Measurements from ENCODE around the gene GJA1. TPM values are rescaled to one million over a fixed set of nuclear protein-coding genes. Genes with fewer than 3 reads are reported as not detected.
"Not testable (repeated sequence)": the region's sequence is repeated elsewhere in the genome, so short reads cannot be mapped to it uniquely, and the experiment has no call there.

The GJA1 gene
- polyA plus RNA-seq, 4 donors: 50.8 to 64.1 (median 57.7) TPM

DNA sequence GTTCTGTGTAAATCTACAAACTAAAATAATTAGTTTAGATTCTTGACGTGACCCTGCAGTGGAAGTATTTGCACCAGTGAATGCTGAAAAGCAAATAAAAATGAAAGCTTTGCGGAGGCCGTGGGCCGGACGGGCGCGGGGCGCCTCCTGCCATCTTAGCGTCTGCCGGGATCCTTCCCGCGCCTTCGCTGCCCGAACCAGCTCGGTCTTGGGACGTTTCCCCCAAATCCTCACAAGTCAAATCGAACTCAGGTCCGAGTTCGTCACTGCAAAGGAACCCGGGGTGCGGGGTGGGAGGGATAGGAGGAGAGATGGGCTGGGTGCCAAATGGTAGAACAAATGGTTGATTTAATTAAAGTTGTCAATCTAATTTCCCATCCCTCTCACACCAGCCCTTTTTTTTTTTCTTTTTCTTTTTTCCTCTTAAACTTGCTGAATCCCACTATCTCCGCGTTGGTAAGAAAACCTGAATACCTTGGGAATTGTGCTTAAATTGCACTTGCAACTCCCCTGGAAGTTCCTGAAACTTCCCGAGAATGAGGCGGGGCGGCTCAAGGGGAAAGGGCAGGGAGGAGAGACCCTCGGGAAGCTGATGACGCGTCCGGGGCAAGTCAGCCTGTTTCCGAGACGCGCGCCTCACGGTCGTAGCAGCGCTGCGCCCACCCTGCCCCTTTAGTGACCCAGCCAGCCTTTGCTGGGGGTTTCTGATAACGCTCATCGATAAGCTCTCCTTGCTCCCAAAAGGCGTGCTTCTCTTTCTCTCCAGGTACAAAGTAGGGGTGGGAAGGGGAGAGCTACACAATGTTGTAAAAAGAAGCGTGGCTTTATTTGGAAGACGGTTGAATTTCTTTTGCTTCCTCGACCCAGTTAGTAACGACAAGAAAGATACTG, 1.8 kb downstream of the GJA1 start:
- peak in 3 of 4 donors; percentile 51 to 66 (median 65) for DNase-seq (ENCODE audit: low read depth in 4 of 4, low spot score in 2 of 4)

DNA sequence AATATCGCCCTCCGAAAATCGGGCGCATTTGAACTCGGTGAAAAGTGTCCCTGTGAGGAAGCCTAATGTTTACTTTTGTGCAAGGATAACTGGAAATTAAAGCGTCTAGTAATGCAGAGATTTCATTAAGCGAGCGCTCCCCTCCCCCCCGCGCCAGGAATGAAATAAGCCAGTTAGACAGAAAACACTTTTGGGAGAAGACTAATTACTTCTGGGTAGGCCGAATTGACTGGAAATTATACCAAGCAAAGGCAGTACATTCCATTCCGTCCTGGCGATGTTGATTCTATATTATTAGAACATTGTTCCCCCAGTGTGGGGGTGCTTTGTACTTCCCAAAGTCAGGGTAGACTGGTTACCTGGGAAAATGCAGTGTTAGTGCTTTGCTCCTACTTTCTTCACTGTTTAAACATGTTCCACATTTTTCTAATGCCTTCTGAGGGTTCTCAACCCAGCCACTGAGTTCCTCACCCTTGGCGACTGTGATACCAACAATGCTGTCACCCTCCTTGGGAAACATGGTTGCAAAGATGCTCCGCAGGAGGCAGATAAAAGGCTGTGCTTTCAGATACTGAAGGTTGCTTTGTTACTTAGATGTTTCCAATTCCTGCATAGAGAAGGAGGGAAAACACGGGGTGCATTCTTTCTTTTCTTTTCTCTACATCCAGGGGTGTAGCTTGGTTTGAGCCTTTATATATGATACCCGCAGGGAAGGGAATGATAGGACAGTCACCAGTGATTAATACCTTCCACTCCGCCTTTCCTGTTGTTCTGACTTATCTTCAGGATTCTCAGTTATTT, 2.6 kb downstream of the GJA1 start:
- peak in 2 of 4 donors; percentile 31 to 65 for DNase-seq (ENCODE audit: low read depth in 4 of 4, low spot score in 2 of 4)

DNA sequence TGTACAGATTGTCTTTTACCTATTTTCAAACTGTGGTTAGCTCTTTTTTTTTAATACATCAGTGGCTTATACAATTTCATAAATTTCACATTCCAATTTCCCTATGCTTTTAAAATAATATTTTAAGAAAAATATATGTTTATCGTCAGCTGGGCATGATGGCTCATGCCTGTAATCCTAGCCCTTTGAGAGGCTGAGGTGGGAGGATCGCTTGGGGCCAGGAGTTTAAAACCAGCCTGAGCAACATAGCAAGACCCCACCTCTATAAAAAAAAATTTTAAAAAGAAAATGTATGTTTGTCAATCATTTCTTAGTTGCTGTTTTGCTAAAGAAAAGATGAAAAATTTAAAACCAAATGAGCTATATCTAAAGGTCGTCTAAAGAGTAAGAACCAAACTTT, 3.4 kb downstream of the GJA1 start:
- DNase-seq (ENCODE audit: low read depth in 4 of 4, low spot score in 2 of 4): no peak

DNA sequence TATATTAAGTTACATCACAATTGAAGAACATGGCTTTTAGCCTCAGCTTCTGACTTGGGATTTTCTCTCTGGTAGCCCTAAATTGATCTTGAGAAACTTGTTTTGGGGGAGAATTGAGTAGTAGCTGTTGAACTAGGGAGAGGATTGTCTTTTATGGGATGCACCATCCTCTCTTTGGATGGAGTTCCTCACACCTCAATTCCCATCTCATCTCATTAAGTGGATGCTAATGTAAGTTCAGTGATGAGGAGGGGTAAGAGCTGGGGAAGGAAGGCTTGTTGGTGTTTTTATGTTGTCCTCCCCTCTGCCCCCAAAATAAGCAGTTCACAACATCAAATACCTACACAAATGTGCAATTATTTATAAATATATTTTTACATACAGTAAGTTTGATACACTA, 4.0 kb downstream of the GJA1 start:
- DNase-seq (ENCODE audit: low read depth in 4 of 4, low spot score in 2 of 4): no peak

DNA sequence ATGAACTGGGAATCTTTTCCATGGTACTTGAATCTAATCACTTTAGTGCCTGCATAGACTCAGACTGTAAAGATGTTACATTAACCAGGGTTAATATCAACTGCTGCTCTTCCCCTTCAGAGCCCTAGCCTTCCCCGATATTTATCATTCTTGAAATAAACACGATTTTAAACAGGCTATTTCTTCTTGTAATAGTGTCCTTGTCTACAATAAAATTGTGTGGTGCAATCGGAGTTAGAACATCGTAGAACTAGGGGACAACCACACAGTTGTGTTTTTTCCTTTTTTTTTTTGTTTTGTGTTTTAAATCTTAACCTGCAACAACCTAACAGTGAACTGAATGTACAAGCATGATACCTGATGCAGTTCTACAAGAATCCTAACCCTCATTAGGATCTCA, 4.5 kb downstream of the GJA1 start:
- DNase-seq (ENCODE audit: low read depth in 4 of 4, low spot score in 2 of 4): no peak

DNA sequence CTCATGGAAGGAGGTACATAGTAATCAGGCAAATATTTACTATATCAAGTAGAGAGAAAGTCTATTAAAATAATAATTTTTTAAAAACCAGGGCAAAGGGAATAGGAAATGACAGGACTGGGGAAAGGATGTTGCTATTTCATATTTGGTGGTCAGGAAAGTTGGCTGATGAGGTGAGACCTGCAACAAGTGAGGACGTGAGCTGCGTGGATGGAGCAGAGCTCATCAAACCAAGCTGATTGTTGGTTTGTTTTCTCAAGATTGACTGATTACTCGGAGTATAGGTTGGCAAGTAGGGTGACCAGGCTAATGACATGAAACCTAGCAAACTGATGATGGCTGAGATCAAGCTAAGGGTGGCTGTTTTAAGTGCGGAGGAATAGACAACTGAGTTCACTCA, 6.0 kb downstream of the GJA1 start:
- no peak for DNase-seq (ENCODE audit: low read depth in 4 of 4, low spot score in 2 of 4)

DNA sequence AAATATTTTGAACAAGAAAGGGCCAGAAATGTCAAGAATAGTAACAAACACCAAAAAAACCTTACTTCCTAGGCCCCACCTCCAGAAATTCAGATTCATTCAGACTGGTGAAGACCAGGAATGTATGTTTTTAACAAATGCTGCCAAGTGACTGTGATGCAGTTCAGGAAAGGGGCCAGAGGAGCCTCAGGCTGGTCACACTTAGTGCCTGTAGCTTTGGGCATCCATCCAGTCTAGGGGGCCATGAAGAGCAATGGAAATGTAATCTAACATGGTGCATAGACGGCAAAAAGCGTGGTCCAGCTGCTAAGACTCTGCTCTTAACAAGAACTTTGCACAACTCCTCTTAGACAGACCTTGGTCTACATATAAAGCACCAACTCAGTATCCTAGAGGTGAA, 7.1 kb downstream of the GJA1 start:
- DNase-seq (ENCODE audit: low read depth in 4 of 4, low spot score in 2 of 4): no peak

DNA sequence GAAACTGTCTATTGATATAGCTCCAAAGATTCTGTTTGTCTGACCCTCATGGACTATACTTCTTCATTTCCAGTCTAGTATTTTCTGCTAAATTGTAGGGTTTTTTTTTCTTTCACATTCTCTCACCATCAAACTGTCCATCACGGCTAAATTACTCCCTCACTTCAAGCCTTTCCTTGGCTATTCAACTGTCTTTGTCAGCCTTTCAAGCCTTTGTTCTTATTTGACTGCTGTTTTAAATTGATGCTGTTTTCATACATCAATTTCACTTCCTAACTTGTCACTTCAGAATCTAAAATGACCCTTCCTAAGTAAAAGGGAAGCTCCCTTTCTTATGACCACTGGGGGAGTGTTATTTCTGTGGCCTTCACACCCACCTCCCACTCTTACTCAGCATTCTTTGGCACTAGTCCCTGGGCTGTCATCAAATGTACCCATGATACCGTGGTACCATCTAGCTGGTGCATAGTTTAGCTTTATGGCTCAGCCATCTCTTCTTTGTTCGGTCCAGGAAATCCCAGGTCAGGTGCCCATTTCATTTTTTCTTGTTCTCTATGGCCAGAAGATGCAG, 8.6 kb downstream of the GJA1 start:
- DNase-seq (ENCODE audit: low read depth in 4 of 4, low spot score in 2 of 4): no peak

DNA sequence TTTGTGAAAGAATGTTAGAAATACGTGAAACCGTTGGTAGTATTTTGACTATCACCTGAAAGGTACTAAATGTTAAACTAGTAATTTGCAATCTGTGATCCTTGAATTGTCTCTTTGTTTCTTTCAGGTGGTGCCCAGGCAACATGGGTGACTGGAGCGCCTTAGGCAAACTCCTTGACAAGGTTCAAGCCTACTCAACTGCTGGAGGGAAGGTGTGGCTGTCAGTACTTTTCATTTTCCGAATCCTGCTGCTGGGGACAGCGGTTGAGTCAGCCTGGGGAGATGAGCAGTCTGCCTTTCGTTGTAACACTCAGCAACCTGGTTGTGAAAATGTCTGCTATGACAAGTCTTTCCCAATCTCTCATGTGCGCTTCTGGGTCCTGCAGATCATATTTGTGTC, 11.3 kb downstream of the GJA1 start:
- DNase-seq (ENCODE audit: low read depth in 4 of 4, low spot score in 2 of 4): not testable (repeated sequence)

DNA sequence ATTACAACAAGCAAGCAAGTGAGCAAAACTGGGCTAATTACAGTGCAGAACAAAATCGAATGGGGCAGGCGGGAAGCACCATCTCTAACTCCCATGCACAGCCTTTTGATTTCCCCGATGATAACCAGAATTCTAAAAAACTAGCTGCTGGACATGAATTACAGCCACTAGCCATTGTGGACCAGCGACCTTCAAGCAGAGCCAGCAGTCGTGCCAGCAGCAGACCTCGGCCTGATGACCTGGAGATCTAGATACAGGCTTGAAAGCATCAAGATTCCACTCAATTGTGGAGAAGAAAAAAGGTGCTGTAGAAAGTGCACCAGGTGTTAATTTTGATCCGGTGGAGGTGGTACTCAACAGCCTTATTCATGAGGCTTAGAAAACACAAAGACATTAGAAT, 12.3 kb downstream of the GJA1 start:
- DNase-seq (ENCODE audit: low read depth in 4 of 4, low spot score in 2 of 4): not testable (repeated sequence)

DNA sequence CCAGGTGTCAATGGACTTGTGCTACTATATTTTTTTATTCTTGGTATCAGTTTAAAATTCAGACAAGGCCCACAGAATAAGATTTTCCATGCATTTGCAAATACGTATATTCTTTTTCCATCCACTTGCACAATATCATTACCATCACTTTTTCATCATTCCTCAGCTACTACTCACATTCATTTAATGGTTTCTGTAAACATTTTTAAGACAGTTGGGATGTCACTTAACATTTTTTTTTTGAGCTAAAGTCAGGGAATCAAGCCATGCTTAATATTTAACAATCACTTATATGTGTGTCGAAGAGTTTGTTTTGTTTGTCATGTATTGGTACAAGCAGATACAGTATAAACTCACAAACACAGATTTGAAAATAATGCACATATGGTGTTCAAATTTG, 13.1 kb downstream of the GJA1 start:
- not testable (repeated sequence) for DNase-seq (ENCODE audit: low read depth in 4 of 4, low spot score in 2 of 4)

DNA sequence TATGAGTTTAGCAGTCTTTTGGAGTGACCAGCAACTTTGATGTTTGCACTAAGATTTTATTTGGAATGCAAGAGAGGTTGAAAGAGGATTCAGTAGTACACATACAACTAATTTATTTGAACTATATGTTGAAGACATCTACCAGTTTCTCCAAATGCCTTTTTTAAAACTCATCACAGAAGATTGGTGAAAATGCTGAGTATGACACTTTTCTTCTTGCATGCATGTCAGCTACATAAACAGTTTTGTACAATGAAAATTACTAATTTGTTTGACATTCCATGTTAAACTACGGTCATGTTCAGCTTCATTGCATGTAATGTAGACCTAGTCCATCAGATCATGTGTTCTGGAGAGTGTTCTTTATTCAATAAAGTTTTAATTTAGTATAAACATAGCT, 13.9 kb downstream of the GJA1 start:
- DNase-seq (ENCODE audit: low read depth in 4 of 4, low spot score in 2 of 4): no peak

DNA sequence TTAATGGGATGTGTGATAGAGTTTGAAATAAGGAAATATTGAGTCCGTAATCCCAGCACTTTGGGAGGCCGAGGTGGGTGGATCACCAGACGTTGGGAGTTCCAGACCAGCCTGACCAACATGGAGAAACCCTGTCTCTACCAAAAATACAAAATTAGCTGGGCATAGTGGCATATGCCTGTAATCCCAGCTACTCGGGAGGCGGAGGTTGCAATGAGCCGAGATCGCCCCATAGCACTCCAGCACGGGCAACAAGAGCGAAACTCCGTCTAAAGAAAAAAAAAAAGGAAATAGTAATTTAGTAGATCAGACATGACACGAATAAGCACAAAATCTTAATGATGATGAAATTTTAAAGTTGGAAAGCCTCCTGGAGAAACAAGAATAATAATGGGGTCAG, 14.8 kb downstream of the GJA1 start:
- DNase-seq (ENCODE audit: low read depth in 4 of 4, low spot score in 2 of 4): no peak

DNA sequence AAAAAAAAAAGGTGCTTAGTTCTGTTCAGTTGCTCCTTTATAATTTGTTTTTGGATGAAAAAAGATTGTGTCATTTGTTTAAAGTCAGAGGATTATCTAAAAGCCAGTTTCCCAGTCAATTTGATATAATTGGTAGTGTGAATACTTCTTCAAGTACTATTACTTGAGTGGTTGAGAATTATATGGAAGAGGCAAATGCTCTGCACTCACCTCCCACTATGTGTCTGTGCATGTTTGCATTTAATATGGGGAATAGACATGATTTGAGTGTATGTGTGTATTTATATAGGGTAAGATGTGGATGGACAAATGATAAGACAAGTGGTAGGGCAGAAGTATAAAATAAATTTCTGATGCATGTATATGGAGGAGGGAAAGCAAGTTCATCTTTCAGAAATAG, 15.8 kb downstream of the GJA1 start:
- DNase-seq (ENCODE audit: low read depth in 4 of 4, low spot score in 2 of 4): no peak

DNA sequence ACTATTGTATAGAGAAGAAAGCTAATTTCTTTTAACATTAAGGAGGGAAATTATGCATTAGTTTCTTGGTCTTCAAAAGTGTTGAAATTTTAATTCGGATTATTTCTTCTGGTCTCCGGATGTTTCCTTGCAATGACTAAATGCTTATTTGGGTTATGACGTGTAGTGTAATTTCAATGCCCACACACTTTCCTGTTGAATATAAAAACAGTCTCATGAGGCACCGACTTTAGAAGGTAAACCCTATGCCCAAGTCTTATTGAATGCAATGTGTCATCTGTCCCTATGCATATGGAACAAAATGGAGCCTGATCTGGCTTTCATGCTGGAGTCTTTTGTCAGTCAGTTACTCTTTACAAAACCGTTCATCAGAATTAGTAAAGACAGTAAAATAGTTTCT, 17.7 kb downstream of the GJA1 start:
- DNase-seq (ENCODE audit: low read depth in 4 of 4, low spot score in 2 of 4): no peak

DNA sequence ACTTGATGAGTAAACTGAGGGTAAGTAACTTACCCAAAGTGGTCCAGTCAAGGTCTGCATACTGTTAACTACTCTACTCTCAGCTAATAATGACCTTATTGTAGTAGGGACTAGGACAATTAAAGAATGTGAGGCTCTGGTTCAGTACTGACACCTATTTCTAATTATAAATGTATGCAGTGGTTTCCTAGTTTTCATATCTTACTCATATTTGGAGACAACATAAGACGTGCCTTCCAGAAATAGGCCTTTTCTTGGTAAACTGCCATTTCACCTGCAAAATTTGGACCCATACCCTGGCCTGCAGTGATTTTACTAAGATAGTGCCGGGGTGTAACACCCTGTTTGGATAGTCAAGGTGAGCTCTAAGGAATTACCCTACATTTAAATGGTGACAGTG, 24.7 kb downstream of the GJA1 start:
- no peak for DNase-seq (ENCODE audit: low read depth in 4 of 4, low spot score in 2 of 4)

DNA sequence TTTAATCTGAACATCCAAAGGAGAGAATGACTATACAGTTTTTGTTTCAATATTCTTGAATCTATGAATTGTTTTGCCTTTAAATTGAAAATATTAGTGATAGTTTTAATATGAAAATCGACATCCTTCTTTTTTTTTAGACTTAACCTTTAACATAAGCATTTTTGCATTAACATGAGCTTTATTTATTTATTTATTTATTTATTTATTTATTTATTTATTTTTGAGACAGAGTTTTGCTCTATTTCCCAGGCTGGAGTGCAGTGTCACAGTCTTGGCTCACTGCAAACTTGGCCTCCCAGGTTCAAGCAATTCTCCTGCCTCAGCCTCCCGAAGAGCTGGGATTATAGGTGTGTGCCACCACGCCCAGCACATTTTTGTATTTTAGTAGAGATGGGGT, 27.6 kb downstream of the GJA1 start:
- no peak for DNase-seq (ENCODE audit: low read depth in 4 of 4, low spot score in 2 of 4)

DNA sequence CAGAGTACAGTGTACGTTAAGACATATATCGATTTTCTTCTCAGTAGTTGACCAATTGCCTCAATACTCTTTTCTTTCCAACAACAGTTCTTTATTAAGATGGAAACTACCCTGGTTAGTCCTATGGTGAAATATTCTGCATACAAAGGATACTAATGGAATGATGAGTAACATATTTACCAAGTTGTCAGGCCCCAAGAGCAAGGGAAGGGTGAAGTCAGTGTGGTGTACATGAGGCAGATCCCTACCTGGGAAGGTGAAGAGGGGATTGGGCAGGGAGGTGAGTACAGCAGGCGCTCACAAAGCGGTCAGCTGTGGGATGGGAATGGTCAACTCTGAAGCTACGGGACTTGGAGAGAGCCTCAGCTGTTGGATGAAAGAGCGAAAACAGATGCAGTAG, 29.7 kb downstream of the GJA1 start:
- no peak for DNase-seq (ENCODE audit: low read depth in 4 of 4, low spot score in 2 of 4)

DNA sequence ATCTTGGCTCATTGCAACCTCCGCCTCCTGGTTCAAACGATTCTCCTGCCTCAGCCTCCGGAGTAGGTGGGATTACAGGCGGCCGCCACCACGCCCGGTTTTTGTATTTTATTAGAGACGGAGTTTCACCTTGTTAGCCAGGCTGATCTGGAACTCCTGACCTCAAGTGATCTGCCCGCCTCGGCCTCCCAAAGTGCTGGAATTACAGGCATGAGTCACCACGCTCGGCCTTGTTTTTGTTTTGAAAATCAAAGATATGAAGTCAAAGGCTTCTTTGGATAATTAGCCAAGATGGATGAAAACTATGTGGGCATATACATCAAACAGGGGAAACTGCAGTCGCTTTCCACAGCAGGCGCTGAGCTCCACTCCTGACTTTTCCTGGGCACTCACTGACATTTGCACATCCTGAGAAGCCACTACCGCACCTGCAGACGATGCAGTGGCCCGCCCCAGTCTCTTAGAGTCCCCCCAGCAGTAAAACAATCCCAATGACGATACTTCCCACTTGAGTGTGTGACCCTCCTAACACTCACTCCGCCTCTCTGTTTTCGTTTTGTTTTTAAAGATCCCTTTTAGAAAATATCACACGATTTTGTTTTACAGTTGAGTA, 44.1 kb downstream of the GJA1 start:
- no peak for DNase-seq (ENCODE audit: low read depth in 4 of 4, low spot score in 2 of 4)

DNA sequence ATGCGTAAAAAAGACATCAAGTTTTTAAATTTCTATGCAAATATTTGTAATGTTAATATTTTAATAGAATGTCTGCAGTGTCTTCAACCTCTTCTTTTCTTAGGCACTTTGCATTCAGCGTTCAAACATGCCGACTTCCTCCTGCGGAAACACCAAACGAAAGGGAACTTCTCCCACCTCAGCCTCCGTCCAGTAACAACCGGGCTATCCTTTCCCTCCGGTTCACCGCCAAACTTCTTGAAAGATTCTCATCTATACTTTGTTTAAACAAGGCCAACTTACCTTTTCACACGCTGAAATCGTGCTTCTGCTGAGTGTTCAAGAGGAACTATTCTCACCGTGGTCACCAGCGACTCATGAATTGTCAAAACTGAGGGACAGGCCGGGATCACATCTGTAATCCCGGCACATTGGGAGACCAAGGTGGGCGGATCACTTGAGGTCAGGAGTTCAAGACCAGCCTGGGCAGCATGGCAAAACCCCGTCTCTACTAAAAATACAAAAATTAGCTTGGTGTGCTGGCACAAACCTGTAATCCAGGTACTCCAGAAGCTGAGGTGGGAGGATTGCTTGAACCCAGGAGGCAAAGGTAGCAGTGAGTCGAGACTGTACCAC, 44.8 kb downstream of the GJA1 start:
- no peak for DNase-seq (ENCODE audit: low read depth in 4 of 4, low spot score in 2 of 4)
